Activated T-cell treated with anti-CD3 and anti-CD28 coated beads, Interleukin-2, amount 50 U/mL, for 24 hours (primary cell): ENCODE results near the gene TSC22D4.

Source experiments
- DNase-seq: peaks from one replicate; pipeline ENCODE4 v3.0.0-alpha.2; 2020
- H3K27ac Mint-ChIP-seq: 2 replicates; pipeline ENCODE4 v1.8.0; 2020; ENCODE audit warnings: mild to moderate bottlenecking, mixed read lengths
- H3K27me3 Mint-ChIP-seq: 2 replicates; pipeline ENCODE4 v1.8.0; 2020; ENCODE audit warnings: mixed read lengths
- H3K36me3 Mint-ChIP-seq: 2 replicates; pipeline ENCODE4 v1.8.0; 2020; ENCODE audit warnings: low read depth, mixed read lengths
- H3K4me1 Mint-ChIP-seq: 2 replicates; pipeline ENCODE4 v1.8.0; 2020; ENCODE audit warnings: low read depth, mixed read lengths
- H3K4me3 Mint-ChIP-seq: 2 replicates; pipeline ENCODE4 v1.8.0; 2020; ENCODE audit warnings: mild to moderate bottlenecking, moderate library complexity, mixed read lengths
- H3K9me3 Mint-ChIP-seq: 2 replicates; pipeline ENCODE4 v1.8.0; 2020; ENCODE audit warnings: mixed read lengths

The TSC22D4 gene

GRCh38 chr7:100425347-100425746 lies 53.7 kb downstream of the TSC22D4 start:
- peaks cover 19% of the 10 kb centered on the region for H3K36me3 Mint-ChIP-seq
- H3K27me3 Mint-ChIP-seq: peaks cover 4% of the 10 kb centered on the region
- H3K4me1 Mint-ChIP-seq: peaks cover 10% of the 10 kb centered on the region
- no peak overlapping the region for H3K27ac Mint-ChIP-seq
- H3K4me3 Mint-ChIP-seq: no peak overlapping the region
- DNase-seq: no peak
- no peaks in the 10 kb centered on the region for H3K9me3 Mint-ChIP-seq

DNA sequence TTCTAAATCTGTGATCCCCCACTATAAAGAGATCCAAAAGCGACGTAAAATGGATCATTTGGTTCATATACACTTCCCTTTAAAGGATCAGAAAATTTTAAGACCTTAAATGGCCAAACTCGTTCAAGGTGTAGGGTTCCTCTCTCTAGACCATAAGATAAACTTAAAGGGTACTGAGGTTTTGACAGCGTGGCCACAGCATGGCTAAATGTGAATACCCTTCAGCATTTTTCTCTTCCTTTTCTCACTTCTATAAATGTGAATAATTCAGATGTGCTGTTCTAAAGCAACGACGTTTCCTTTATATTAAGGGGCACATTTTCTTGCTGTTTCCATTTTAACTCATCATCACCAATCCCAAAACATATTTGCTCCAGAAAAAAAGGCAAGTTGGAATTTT lies 55.7 kb downstream of the TSC22D4 start:
- H3K27me3 Mint-ChIP-seq: no peaks in the 10 kb centered on the region
- H3K4me1 Mint-ChIP-seq: peaks cover 3% of the 10 kb centered on the region
- H3K27ac Mint-ChIP-seq: no peak overlapping the region
- H3K9me3 Mint-ChIP-seq: no peaks in the 10 kb centered on the region
- H3K4me3 Mint-ChIP-seq: no peak overlapping the region
- no peak for DNase-seq
- peaks cover 4% of the 10 kb centered on the region for H3K36me3 Mint-ChIP-seq

- H3K4me3 Mint-ChIP-seq: no peak overlapping the region
- no peak for DNase-seq
- H3K27me3 Mint-ChIP-seq: no peaks in the 10 kb centered on the region
- no peaks in the 10 kb centered on the region for H3K4me1 Mint-ChIP-seq
- no peaks in the 10 kb centered on the region for H3K36me3 Mint-ChIP-seq
- H3K27ac Mint-ChIP-seq: no peak overlapping the region
- no peaks in the 10 kb centered on the region for H3K9me3 Mint-ChIP-seq
These were observed 59.3 kb downstream of the TSC22D4 start for GRCh38 chr7:100419660-100420226.

GRCh38 chr7:100418930-100419659 lies 59.9 kb downstream of the TSC22D4 start:
- no peak for DNase-seq
- no peaks in the 10 kb centered on the region for H3K36me3 Mint-ChIP-seq
- no peak overlapping the region for H3K4me3 Mint-ChIP-seq
- H3K4me1 Mint-ChIP-seq: no peaks in the 10 kb centered on the region
- no peak overlapping the region for H3K27ac Mint-ChIP-seq
- no peaks in the 10 kb centered on the region for H3K27me3 Mint-ChIP-seq
- no peaks in the 10 kb centered on the region for H3K9me3 Mint-ChIP-seq
